Stimulated activated CD8-positive, alpha-beta memory T cell treated with anti-CD3 and anti-CD28 coated beads, Interleukin-7, amount 100 ng/mL, for 4 hours (primary cell): ENCODE measurements around the gene KRTAP17-1.

ENCODE experiments used
- DNase-seq, 2 donors: peaks; one replicate each; pipeline ENCODE4 v3.0.0-alpha.2; 2020; ENCODE audit warnings: low read depth in 2 of 2

KRTAP17-1 gene

DNA sequence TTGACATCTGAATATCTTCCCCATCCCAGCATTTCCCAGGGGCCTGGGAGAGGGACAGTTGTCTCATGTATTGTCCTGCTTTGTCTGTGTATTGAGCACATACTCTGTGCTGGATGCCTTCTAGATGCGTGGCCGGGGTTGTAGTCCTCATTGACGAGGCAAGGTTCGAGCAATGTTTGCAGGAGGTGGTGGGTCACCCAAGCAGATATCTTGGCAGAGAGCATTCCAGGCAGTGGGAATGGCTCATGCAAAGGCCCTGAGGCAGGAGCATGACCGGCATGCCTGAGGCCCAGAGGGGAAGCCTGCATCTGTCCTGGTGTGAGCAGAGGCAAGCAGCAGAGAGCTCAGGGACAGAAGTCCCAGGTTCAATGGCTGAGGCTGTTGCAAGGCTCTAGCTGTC, 17.6 kb upstream of the KRTAP17-1 start:
- no peak for DNase-seq

- no peak for DNase-seq
Measured at GRCh38 chr17:41332239-41332638, 16.7 kb upstream of the KRTAP17-1 start.

- no peak for DNase-seq
Measured at GRCh38 chr17:41331606-41332005, 16.1 kb upstream of the KRTAP17-1 start.

DNA sequence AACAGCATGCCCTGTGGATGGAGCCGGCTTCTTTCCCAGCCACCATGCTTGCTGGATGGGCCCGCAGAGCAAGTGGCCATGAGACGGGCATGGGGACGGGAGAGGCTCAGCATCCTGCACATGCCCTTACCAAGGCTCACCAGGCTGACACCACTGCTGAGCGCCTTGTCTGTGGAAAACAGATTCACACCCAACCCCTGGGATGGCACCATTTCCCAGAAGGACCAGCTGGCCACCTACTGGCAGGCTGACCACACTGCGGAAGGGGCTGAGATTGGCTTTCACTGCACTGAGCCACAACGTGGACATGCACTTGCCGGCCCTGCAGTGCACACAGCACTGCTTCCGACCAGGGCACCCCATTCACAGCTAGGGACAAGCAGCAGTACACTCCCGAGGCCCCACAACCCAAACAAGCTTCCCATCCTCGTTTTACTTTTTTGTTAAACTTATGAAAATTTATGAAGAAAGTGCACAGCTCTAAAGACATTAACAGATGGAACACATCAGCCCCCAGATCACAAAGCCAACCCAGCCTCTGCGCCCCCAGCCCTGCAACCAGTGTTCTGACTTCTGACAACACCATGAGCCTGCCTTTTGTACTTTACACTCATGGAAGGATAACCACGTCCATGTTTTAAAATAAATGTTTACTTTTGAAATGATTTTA, 13.9 kb upstream of the KRTAP17-1 start:
- DNase-seq = no peak

- DNase-seq = no peak
Measured at GRCh38 chr17:41328207-41328606, 12.7 kb upstream of the KRTAP17-1 start.

GRCh38 chr17:41327411-41328120, 12.1 kb upstream of the KRTAP17-1 start:
- no peak for DNase-seq

GRCh38 chr17:41326173-41327145, 10.9 kb upstream of the KRTAP17-1 start:
- DNase-seq = no peak

DNA sequence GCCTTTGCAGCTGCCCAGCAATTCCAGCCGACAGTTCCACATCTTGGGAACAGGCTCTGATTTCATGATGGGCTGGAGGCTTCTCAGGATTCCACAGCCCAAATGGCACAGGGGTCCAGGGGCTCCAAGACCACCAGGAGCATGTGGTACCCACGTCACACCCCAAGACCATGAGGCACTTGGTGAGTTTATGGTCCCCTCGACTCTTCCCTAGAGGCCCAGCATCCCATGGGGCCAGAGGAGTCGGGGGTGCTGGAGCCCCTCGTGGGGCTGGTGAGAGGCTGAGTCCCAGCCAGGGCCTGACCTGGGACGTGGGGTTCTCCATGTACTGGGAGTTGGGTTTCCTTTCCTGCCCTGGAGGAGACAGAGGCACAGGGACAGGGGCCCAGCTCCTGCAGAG, 10.1 kb upstream of the KRTAP17-1 start:
- DNase-seq = no peak

- DNase-seq = no peak
Measured at GRCh38 chr17:41325126-41325525, 9.6 kb upstream of the KRTAP17-1 start.

DNA sequence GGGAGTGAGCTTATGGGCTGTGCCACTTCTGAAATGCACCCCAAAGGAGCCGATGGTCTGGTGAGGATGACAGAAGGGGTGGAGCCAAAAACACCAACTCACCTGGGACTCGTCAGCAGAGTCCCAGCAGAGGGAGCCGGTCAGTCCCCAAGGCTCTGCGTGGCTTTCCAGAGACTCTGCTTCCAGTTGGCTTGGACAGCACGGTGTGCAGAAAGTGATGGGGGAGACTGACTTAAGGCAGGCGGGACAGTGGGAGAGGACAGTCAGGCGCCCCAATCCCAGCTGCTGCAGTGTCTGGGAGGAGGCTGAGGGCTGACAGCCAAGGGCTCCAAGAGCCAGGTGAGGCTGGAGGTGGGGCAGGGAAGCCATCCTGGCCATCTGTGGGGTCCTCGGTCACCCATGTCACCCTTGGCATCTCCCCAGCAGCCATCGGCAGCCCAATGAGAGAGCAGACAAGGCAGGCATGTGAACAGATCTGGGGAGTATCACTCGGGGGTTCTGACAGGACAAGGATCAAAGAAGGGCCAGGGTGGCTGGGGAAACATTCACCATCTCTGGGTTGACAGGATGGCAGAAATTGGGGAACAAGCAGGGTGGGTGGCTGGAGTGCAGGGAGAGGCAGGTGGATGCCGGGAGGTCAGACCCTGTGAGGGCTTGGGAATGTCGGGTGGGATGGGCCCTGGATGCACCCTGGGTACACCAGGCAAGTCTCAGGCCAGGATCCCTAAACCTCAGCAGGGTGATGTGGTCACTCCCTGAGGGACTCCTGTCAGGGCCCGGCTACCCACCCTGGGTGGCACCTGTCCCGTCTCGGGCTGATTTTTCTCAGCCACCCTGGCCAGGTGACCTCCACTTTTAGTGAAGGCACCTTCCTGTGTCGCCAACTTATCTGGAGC, 8.9 kb upstream of the KRTAP17-1 start:
- no peak for DNase-seq

DNA sequence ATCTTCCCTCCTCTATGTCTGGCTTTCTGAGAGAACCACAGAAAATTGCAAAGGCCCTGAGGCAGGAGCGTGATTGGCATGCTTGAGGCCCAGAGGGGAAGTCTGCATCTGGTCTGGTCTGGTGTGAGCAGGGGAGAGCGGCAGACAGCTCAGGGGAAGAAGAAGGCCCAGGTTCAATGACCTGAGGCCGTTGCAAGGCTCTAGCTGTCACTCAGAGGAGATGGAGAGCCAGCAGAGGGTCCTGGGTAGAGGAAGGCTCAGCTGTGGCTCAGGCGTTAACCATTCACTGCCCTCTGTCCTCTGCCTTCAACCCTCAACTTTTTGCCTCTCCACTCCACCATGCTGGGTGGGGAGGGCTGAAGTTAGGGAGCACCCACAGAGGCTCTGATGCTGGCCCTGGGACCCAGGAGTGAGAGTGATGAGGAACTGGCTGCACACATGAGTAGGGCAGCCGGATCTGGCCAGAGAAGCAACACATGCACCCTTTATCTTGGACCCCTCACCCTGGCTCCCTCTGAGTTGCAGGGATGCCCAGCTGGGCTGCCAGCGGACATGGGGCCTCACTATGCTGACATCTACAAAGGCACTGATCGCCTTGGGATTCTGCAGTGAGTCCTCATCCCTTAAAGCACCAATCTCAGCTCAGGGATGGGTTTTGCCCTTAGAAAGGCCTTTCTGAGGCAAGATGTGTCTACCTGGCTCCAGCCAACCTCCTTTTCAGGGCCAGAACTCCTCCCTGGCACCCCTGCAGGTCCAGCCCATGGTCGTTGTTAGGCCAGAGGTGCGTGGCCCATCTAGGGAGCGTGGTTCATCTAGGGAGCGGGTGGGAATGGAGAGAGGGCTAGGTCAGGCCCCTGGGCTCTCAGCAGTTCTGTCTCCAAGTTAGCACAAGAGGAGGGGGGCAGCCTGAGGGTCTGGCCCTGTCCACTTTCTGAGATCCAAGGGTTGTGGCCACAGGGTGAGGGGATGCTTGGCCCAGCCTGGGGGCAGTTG, 7.7 kb upstream of the KRTAP17-1 start:
- no peak for DNase-seq

- DNase-seq = no peak
Measured at GRCh38 chr17:41322094-41322902, 6.8 kb upstream of the KRTAP17-1 start.

GRCh38 chr17:41318231-41318630, 2.7 kb upstream of the KRTAP17-1 start:
- no peak for DNase-seq

- DNase-seq = no peak
Measured at GRCh38 chr17:41315814-41316445, 420 bp upstream of the KRTAP17-1 start.

- DNase-seq = no peak
Measured at GRCh38 chr17:41311111-41311510, 4.4 kb downstream of the KRTAP17-1 start.

DNA sequence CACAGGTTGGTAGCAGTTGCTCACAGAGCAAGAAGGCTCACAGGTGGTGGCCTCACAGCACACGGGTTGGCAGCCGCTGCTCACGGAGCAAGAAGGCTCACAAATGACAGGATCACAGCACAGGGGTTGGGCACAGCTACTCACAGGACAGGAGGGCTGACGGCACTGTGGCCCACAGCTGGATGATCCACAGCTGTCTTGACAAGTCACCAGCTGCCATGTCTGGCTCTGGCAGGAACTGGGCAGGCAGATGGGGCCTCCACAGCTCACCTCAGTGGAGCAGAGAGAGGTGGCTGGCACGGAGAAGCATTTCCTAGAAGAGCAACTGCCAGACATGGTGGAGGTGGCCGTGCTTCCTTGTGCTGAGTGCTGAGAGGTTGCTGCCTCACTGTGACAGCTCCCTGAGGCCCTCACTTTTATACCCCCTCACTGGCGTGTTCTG, 6.6 kb downstream of the KRTAP17-1 start, which contains the start of gene KRTAP16-1:
TSS of gene KRTAP16-1 (minus strand) at position 392 of the 442 bp plus-strand sequence. CDS start at position 336, 56 bp downstream.
- DNase-seq = peak; percentile 13 to 23

- peak; percentile 41 to 52 for DNase-seq
Measured at GRCh38 chr17:41308251-41308917, 7.1 kb downstream of the KRTAP17-1 start.

DNA sequence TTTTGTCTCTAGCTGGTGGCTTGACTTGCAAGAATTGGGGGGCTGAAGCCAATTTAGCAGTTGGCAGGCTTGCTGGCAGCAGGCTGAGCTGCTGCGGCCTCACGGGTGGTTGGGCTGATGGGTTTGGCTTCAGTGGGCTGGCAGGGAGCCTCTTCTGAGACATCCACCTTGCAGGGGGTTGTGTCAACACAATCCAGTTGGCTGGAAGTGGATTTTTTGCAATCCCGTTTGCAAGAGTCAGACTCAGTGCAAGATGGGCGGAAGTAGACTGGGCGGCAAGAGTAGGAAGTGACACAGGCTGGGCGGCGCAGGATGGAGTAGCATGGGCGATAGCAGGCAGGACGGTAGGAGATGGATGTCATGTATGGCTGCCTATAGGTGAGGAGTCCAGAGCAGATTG, 7.9 kb downstream of the KRTAP17-1 start:
- no peak for DNase-seq
